ENCODE results near the gene EYA2. TPM values are rescaled to one million over a fixed set of nuclear protein-coding genes. Genes with fewer than 3 reads are reported as not detected.

The EYA2 gene
- total and polyA plus RNA-seq, 2 donors (not counting 3 experiments of a cell fraction or from before 2014, with no cell fraction given), result not detected

GRCh38 chr20:47048054-47048453 is 153.4 kb downstream of the EYA2 start:
- H4K20me1 ChIP-seq (replicated peaks; ENCODE audit: control insufficient read depth, extremely low read depth, insufficient read depth, low read length), result no peaks in the 10 kb centered on the region
- DNase-seq (ENCODE audit: low read depth, low spot score), result no peak
- no peaks in the 10 kb centered on the region for H3K27me3 ChIP-seq (ENCODE audit: control insufficient read depth in 2 of 2, insufficient read depth in 2 of 2, low read length in 2 of 2)
- dilution Hi-C loops (cut with MboI; ENCODE audit: extremely low pct_ligation_motif_present, low sequenced_read_pairs), result no loop called here
- H3K4me2 ChIP-seq (ENCODE audit: insufficient read depth, low read length), result no peak overlapping the region
- no peak for TF ChIP-seq FOS (IDR thresholded peaks at IDR 0.05; ENCODE audit: borderline replicate concordance, insufficient read depth, low read length)
- no peak for TF ChIP-seq EZH2 (IDR thresholded peaks at IDR 0.05; ENCODE audit: borderline replicate concordance, low read depth, low read length, severe bottlenecking)
- no peak for TF ChIP-seq CTCF (IDR thresholded peaks at IDR 0.05; ENCODE audit: extremely low read depth in 1 of 2, insufficient read depth in 1 of 2, low read depth in 1 of 2, low read length in 2 of 2)
- no peak for TF ChIP-seq MAX (IDR thresholded peaks at IDR 0.05; ENCODE audit: insufficient read depth, insufficient read length)
- no peak for TF ChIP-seq POLR2A (IDR thresholded peaks at IDR 0.05; ENCODE audit: low read depth, low read length)
- no peak for TF ChIP-seq POLR2AphosphoS5 (IDR thresholded peaks at IDR 0.05; ENCODE audit: insufficient read depth, low read depth, low read length)
- TF ChIP-seq JUN (IDR thresholded peaks at IDR 0.05; ENCODE audit: borderline replicate concordance, insufficient read depth, insufficient read length, low read depth), result no peak
- no peak for TF ChIP-seq MYC (IDR thresholded peaks at IDR 0.05; ENCODE audit: low read depth, low read length)
- no peak for TF ChIP-seq GATA2 (IDR thresholded peaks at IDR 0.05; ENCODE audit: insufficient read depth, insufficient read length, low read depth, low read length)
- FAIRE-seq, result no peak
- no peak overlapping the region for H2AFZ ChIP-seq (ENCODE audit: low read depth, low read length)
- H3K27ac ChIP-seq (ENCODE audit: insufficient read depth, low read depth, low read length), result no peak overlapping the region
- H3K9ac ChIP-seq (replicated peaks; ENCODE audit: extremely low read depth, insufficient read depth, low read length), result no peak overlapping the region
- ChIA-PET CTCF (no interaction called here), POLR2A (no interaction called here)
- H3K4me1 ChIP-seq (ENCODE audit: control insufficient read depth, extremely low read depth, insufficient read depth, low read length), result no peaks in the 10 kb centered on the region
- no TSS peak for BruUV-seq (replicated peaks)
- H3K9me3 ChIP-seq (replicated peaks; ENCODE audit: control insufficient read depth, insufficient read depth, low read length), result no peaks in the 10 kb centered on the region
- H3K4me3 ChIP-seq (replicated peaks in 1 of 3; ENCODE audit: insufficient read depth in 1 of 3, low read depth in 1 of 3, low read length in 3 of 3), result no peak overlapping the region
- H3K9me1 ChIP-seq (replicated peaks; ENCODE audit: control insufficient read depth, extremely low read depth, insufficient read depth, low read length), result no peaks in the 10 kb centered on the region
- no peaks in the 10 kb centered on the region for H3K36me3 ChIP-seq (ENCODE audit: control insufficient read depth in 2 of 2, extremely low read depth in 1 of 2, insufficient read depth in 2 of 2, low read length in 2 of 2)
- intact Hi-C loops (cut with micrococcal nuclease), result no loop called here
- no peaks in the 10 kb centered on the region for H3K79me2 ChIP-seq (ENCODE audit: control insufficient read depth, insufficient read depth, low read length)

Data from endothelial cell of umbilical vein (primary cell).